Measurements from ENCODE around the gene NDUFC1. TPM values are rescaled to one million over a fixed set of nuclear protein-coding genes. Genes with fewer than 3 reads are reported as not detected.

The NDUFC1 gene
- total RNA-seq, 1 donor from 2014 or later: 44.8 TPM

DNA sequence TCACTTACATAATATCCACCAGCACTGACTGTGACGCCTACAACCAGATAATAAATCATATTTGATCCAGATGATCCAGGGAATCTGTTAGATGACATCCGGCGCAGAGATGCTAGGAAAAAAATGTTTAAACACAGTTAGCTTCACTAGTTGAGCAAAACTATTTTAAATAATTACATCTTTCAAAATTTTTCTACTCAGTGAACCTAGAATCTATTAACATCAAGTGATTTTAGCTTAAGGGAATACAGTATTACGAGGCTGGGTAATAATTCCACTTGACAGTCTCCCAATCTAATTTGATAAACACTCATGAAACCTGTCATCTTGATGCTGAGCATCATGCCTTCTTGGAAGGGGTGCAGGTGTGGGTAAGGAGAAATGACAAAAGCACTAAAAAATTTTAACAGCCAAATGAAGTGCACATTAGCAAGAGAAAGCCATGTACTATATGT lies 27.0 kb downstream of the NDUFC1 start:
- no peak overlapping the region for H3K4me3 Mint-ChIP-seq (ENCODE audit: unreplicated experiment)
- H3K36me3 Mint-ChIP-seq (ENCODE audit: low read depth, unreplicated experiment): no peaks in the 10 kb centered on the region
- H3K4me1 Mint-ChIP-seq (ENCODE audit: unreplicated experiment): peaks cover 3% of the 10 kb centered on the region
- no peak overlapping the region for H3K27ac Mint-ChIP-seq (ENCODE audit: unreplicated experiment)
- no peak for DNase-seq (ENCODE audit: low spot score)
- no peaks in the 10 kb centered on the region for H3K9me3 Mint-ChIP-seq (ENCODE audit: unreplicated experiment)
- peaks cover 4% of the 10 kb centered on the region for H3K27me3 Mint-ChIP-seq (ENCODE audit: unreplicated experiment)
- TF ChIP-seq, protein P1, sequence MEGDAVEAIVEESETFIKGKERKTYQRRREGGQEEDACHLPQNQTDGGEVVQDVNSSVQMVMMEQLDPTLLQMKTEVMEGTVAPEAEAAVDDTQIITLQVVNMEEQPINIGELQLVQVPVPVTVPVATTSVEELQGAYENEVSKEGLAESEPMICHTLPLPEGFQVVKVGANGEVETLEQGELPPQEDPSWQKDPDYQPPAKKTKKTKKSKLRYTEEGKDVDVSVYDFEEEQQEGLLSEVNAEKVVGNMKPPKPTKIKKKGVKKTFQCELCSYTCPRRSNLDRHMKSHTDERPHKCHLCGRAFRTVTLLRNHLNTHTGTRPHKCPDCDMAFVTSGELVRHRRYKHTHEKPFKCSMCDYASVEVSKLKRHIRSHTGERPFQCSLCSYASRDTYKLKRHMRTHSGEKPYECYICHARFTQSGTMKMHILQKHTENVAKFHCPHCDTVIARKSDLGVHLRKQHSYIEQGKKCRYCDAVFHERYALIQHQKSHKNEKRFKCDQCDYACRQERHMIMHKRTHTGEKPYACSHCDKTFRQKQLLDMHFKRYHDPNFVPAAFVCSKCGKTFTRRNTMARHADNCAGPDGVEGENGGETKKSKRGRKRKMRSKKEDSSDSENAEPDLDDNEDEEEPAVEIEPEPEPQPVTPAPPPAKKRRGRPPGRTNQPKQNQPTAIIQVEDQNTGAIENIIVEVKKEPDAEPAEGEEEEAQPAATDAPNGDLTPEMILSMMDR (IDR thresholded peaks at IDR 0.05; ENCODE audit: unreplicated experiment): no peak

DNA sequence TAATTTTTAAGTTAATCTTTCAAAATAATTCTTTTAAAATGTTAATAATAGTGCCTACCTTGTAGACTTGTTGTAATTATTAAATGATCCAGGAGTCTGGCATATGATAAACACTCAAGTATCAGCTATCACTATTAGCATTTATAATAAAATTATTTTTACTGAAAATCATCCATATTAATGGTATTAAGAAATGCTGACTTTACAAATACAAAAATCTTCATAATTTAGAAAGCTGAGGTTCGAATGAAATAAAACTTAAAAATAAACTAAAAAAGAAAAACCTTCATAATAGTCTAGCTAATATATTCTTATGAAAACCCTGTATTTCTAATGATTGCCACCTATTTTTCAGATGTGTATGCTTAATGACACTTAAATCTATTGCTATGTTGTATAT lies 27.5 kb downstream of the NDUFC1 start:
- TF ChIP-seq, protein P1 (IDR thresholded peaks at IDR 0.05; ENCODE audit: unreplicated experiment): no peak
- H3K4me1 Mint-ChIP-seq (ENCODE audit: unreplicated experiment): peaks cover 3% of the 10 kb centered on the region

DNA sequence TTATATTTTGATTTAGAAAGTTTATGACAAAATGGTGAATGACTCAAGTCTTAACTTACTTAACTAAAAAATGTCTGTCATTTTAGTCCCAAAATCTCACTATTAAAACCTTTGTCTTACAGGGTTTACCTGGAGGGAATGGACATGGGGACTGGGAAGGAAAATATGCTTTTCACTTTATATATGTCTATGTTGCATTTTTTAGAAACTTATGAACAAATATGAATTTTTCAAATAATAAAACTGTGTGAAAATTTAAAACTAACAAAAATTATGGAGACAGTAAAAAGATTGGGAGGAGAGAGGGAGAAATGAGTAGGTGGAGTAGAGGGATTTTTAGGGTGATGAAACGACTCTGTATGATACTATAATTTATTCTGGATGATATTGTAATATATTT lies 28.4 kb downstream of the NDUFC1 start:
- Mint-ChIP-seq H3K4me1 (ENCODE audit: unreplicated experiment) (peaks cover 2% of the 10 kb centered on the region), H3K27me3 (ENCODE audit: unreplicated experiment) (peaks cover 2% of the 10 kb centered on the region), H3K27ac (ENCODE audit: unreplicated experiment) (no peak overlapping the region), H3K9me3 (ENCODE audit: unreplicated experiment) (no peaks in the 10 kb centered on the region), H3K4me3 (ENCODE audit: unreplicated experiment) (no peak overlapping the region), H3K36me3 (ENCODE audit: low read depth, unreplicated experiment) (no peaks in the 10 kb centered on the region)
- DNase-seq (ENCODE audit: low spot score): no peak
- TF ChIP-seq, protein P1 (IDR thresholded peaks at IDR 0.05; ENCODE audit: unreplicated experiment): no peak

More for the DNA sequence above, 27.5 kb downstream of the NDUFC1 start:
- no peak overlapping the region for H3K27ac Mint-ChIP-seq (ENCODE audit: unreplicated experiment)
- no peaks in the 10 kb centered on the region for H3K36me3 Mint-ChIP-seq (ENCODE audit: low read depth, unreplicated experiment)
- no peak for DNase-seq (ENCODE audit: low spot score)
- peaks cover 2% of the 10 kb centered on the region for H3K27me3 Mint-ChIP-seq (ENCODE audit: unreplicated experiment)
- H3K4me3 Mint-ChIP-seq (ENCODE audit: unreplicated experiment): no peak overlapping the region
- no peaks in the 10 kb centered on the region for H3K9me3 Mint-ChIP-seq (ENCODE audit: unreplicated experiment)

DNA sequence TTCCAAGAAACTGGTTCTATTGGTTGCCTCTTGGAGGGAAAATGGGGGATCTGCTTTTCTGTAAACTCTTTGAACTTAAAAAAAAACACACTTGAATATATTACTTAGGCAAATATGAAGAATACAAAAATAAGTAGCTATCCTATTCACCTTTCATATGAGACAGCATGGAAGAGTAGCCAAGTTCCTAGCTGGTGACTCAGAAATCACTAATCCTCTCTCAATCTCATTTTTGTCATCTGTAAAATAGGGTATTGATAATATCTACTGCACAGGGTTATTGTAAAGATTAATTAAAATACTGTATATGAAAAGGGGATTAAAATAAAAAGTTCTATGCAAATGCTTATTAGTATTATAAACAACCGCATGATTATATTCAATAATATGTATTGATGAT lies 35.0 kb downstream of the NDUFC1 start:
- no peak for DNase-seq (ENCODE audit: low spot score)
- H3K27ac Mint-ChIP-seq (ENCODE audit: unreplicated experiment): no peak overlapping the region
- no peaks in the 10 kb centered on the region for H3K36me3 Mint-ChIP-seq (ENCODE audit: low read depth, unreplicated experiment)
- no peaks in the 10 kb centered on the region for H3K9me3 Mint-ChIP-seq (ENCODE audit: unreplicated experiment)
- no peaks in the 10 kb centered on the region for H3K27me3 Mint-ChIP-seq (ENCODE audit: unreplicated experiment)
- no peak overlapping the region for H3K4me3 Mint-ChIP-seq (ENCODE audit: unreplicated experiment)
- TF ChIP-seq, protein P1 (IDR thresholded peaks at IDR 0.05; ENCODE audit: unreplicated experiment): no peak
- H3K4me1 Mint-ChIP-seq (ENCODE audit: unreplicated experiment): no peaks in the 10 kb centered on the region

DNA sequence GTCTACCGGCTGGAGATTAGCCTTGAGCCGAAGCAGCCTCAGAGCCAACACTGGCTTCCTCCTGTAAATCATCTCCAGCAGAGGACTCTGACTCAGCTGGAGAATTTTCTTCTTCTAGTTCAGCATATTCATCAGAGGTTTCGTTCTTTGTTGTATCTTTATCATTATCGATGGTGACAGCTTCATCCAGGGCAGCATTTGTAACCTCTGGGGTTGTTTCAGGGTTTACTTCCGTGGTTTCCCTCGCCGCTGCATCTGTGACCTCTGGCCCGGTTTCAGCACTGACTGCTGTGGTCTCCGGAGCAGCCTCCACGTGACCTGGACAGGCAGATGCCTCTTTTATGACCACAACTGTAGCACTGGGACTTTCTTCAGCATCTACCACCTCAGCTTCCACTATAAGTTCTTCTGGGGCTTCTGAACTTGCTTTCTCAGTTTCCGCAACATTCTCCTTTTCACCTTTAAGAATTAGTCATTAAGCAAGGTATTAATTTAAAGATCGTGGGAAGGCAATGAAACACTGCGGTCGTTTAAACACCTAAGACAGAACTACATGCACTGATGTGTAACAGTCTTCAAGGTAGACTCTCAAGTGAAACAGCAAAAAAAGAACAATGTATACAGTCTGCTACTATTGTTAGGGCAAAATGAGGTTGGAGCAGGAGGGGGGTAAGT lies 35.6 kb downstream of the NDUFC1 start:
- Mint-ChIP-seq H3K27me3 (ENCODE audit: unreplicated experiment) (peaks cover under 1% of the 10 kb centered on the region), H3K36me3 (ENCODE audit: low read depth, unreplicated experiment) (no peaks in the 10 kb centered on the region), H3K4me3 (ENCODE audit: unreplicated experiment) (no peak overlapping the region), H3K27ac (ENCODE audit: unreplicated experiment) (no peak overlapping the region), H3K9me3 (ENCODE audit: unreplicated experiment) (no peaks in the 10 kb centered on the region), H3K4me1 (ENCODE audit: unreplicated experiment) (no peaks in the 10 kb centered on the region)
- DNase-seq (ENCODE audit: low spot score): no peak
- TF ChIP-seq, protein P1 (IDR thresholded peaks at IDR 0.05; ENCODE audit: unreplicated experiment): no peak

Data from endothelial cell (in vitro differentiated cells).